GM08714 (cell line): ENCODE results near the gene C9orf43.

ENCODE experiments used
- H3K4me3 ChIP-seq: fragments of 200-500 bp; sonication (Bioruptor generic); 2 replicates; pipeline ENCODE4 v1.5.1; 2014; ENCODE audit warnings: mild to moderate bottlenecking, low read length, inconsistent platforms
- ZNF274 ChIP-seq: IDR thresholded peaks from 2 replicates; pipeline ENCODE4 v1.6.1; 2012; ENCODE audit warnings: mild to moderate bottlenecking, low read depth, low read length

The C9orf43 gene

GRCh38 chr9:113477661-113478060, 67.1 kb downstream of the C9orf43 start:
- H3K4me3 ChIP-seq, result no peak overlapping the region
- TF ChIP-seq ZNF274, result no peak

GRCh38 chr9:113479174-113479621, 68.7 kb downstream of the C9orf43 start:
- H3K4me3 ChIP-seq, result no peak overlapping the region
- no peak for TF ChIP-seq ZNF274
